GM18517 (cell line): ENCODE results near the gene C19orf44.
A peak's percentile ranks its signal among the peaks of the same experiment; 100 is the strongest.
"Not testable (repeated sequence)": the region's sequence is repeated elsewhere in the genome, so short reads cannot be mapped to it uniquely, and the experiment has no call there.

Experiments used
- ATAC-seq: cut with Tn5 transposase; IDR thresholded peaks from one replicate; pipeline ENCODE4 v1.9.1; 2021; ENCODE audit warnings: mild to moderate bottlenecking, moderate library complexity; ENCODE audit not compliant: unreplicated experiment

The C19orf44 gene

GRCh38 chr19:16495982-16496612 is at the start of gene C19orf44, which contains the start of gene CALR3:
C19orf44 (plus strand) TSS chr19:16496394; CDS start chr19:16500793, 4,399 bp downstream.
CALR3 (minus strand) TSS chr19:16496167; CDS start chr19:16496129, 38 bp downstream.
- peak; percentile 93 for ATAC-seq

GRCh38 chr19:16446724-16447368 is 49.3 kb upstream of the C19orf44 start:
- ATAC-seq = no peak

- not testable (repeated sequence) for ATAC-seq
These were observed 47.3 kb upstream of the C19orf44 start for GRCh38 chr19:16448872-16449271.

- ATAC-seq = peak; percentile 38
These were observed 46.7 kb upstream of the C19orf44 start for GRCh38 chr19:16449330-16449961.

GRCh38 chr19:16452325-16452724 is 43.9 kb upstream of the C19orf44 start:
- ATAC-seq = no peak

- ATAC-seq = no peak
These were observed 41.8 kb upstream of the C19orf44 start for GRCh38 chr19:16454351-16454918.

GRCh38 chr19:16455489-16455888 is 40.7 kb upstream of the C19orf44 start:
- no peak for ATAC-seq

- no peak for ATAC-seq
These were observed 39.5 kb upstream of the C19orf44 start for GRCh38 chr19:16456652-16457194.

- no peak for ATAC-seq
These were observed 38.8 kb upstream of the C19orf44 start for GRCh38 chr19:16457195-16457953.

GRCh38 chr19:16457954-16458331 is 38.3 kb upstream of the C19orf44 start:
- ATAC-seq = no peak

GRCh38 chr19:16458391-16459341 is 37.5 kb upstream of the C19orf44 start:
- ATAC-seq = no peak

GRCh38 chr19:16459680-16460079 is 36.5 kb upstream of the C19orf44 start:
- ATAC-seq = no peak

- ATAC-seq = no peak
These were observed 35.7 kb upstream of the C19orf44 start for GRCh38 chr19:16460454-16460853.

- ATAC-seq = no peak
These were observed 34.6 kb upstream of the C19orf44 start for GRCh38 chr19:16461630-16462051.

- ATAC-seq = no peak
These were observed 33.4 kb upstream of the C19orf44 start for GRCh38 chr19:16462757-16463250.

GRCh38 chr19:16463341-16463990 is 32.7 kb upstream of the C19orf44 start:
- ATAC-seq = no peak

GRCh38 chr19:16463991-16464575 is 32.1 kb upstream of the C19orf44 start:
- ATAC-seq = no peak

GRCh38 chr19:16465239-16465638 is 31.0 kb upstream of the C19orf44 start:
- no peak for ATAC-seq
